ENCODE measurements around the gene GATA5. TPM values are rescaled to one million over a fixed set of nuclear protein-coding genes. Genes with fewer than 3 reads are reported as not detected.

GATA5 gene
- total and polyA plus RNA-seq, 10 of the 15 experiments (the other 5 are each of a cell fraction or from before 2014, with no cell fraction given): not detected

GRCh38 chr20:62504323-62504722 lies 28.5 kb upstream of the GATA5 start:
- no TSS peak for BruUV-seq (replicated peaks)
- H3K36me3 ChIP-seq (ENCODE audit: control insufficient read depth in 2 of 2, insufficient read depth in 2 of 2, low read length in 1 of 2): no peaks in the 10 kb centered on the region
- H2AFZ ChIP-seq (ENCODE audit: control insufficient read depth, low read depth, low read length): no peak overlapping the region
- POLR2A ChIA-PET: no interaction called here
- DNase-seq (ENCODE audit: low read depth, low spot score) (no peak), FAIRE-seq (no peak), ATAC-seq (no peak)
- H3K4me1 ChIP-seq (ENCODE audit: control insufficient read depth, insufficient read depth, low read length): peaks cover 18% of the 10 kb centered on the region
- no peaks in the 10 kb centered on the region for H4K20me1 ChIP-seq (ENCODE audit: control insufficient read depth, insufficient read depth)
- WGBS (ENCODE audit: insufficient coverage, insufficient replicate concordance, low lambda C conversion rate, missing lambda C conversion rate): 78% methylated on average over 4 of the region's 4 CpGs
- CTCF ChIA-PET: interaction anchor here (3.7 kb wide), 1 partner anchor 112 kb away, joined by 23 read pairs; no protein-coding TSS in a partner anchor
- SMC1A ChIA-PET (ENCODE audit: uncharacterized antibody, unreplicated experiment): no interaction called here
- H3K79me2 ChIP-seq (ENCODE audit: control insufficient read depth, insufficient read depth, low read length): no peaks in the 10 kb centered on the region
- intact Hi-C loops (cut with micrococcal nuclease; ENCODE audit: unreplicated experiment) (loop anchor here (5.0 kb wide), 1 partner anchor 303 kb away; no protein-coding TSS in a partner anchor), in situ Hi-C loops (cut with MboI) (loop anchor here (5.0 kb wide), 2 partner anchors 113 to 288 kb away; no protein-coding TSS in a partner anchor)
- TF ChIP-seq SMC3 (IDR thresholded peaks at IDR 0.05; ENCODE audit: borderline replicate concordance, low read length) (no peak), TCF12 (IDR thresholded peaks at IDR 0.05; ENCODE audit: low read depth, low read length) (no peak)
- no peaks in the 10 kb centered on the region for H3K27me3 ChIP-seq (replicated peaks in 1 of 2; ENCODE audit: control insufficient read depth in 2 of 2, insufficient read depth in 2 of 2, low read length in 1 of 2)
- H3K9ac ChIP-seq (ENCODE audit: control insufficient read depth, insufficient read depth, low read length): no peak overlapping the region
- H3K9me3 ChIP-seq (replicated peaks; ENCODE audit: control insufficient read depth, insufficient read depth, low read length): no peaks in the 10 kb centered on the region
- RAD21 ChIA-PET (ENCODE audit: unreplicated experiment): interaction anchor here (5.1 kb wide), 1 partner anchor 113 kb away, joined by 33 read pairs; no protein-coding TSS in a partner anchor
- H3K4me3 ChIP-seq: no peak overlapping the region
- no peak overlapping the region for H3K4me2 ChIP-seq (ENCODE audit: control insufficient read depth, insufficient read depth)
- H3K27ac ChIP-seq (ENCODE audit: control insufficient read depth, insufficient read depth): no peak overlapping the region

GRCh38 chr20:62503401-62504178 lies 27.8 kb upstream of the GATA5 start:
- Histone ChIP-seq H3K9me3 (replicated peaks; ENCODE audit: control insufficient read depth, insufficient read depth, low read length) (no peaks in the 10 kb centered on the region), H3K27ac (ENCODE audit: control insufficient read depth, insufficient read depth) (no peak overlapping the region), H4K20me1 (ENCODE audit: control insufficient read depth, insufficient read depth) (no peaks in the 10 kb centered on the region), H3K4me2 (ENCODE audit: control insufficient read depth, insufficient read depth) (no peak overlapping the region), H3K9ac (ENCODE audit: control insufficient read depth, insufficient read depth, low read length) (no peak overlapping the region), H2AFZ (ENCODE audit: control insufficient read depth, low read depth, low read length) (no peak overlapping the region), H3K27me3 (replicated peaks in 1 of 2; ENCODE audit: control insufficient read depth in 2 of 2, insufficient read depth in 2 of 2, low read length in 1 of 2) (no peaks in the 10 kb centered on the region), H3K4me1 (ENCODE audit: control insufficient read depth, insufficient read depth, low read length) (peaks cover 18% of the 10 kb centered on the region), H3K79me2 (ENCODE audit: control insufficient read depth, insufficient read depth, low read length) (no peaks in the 10 kb centered on the region), H3K36me3 (ENCODE audit: control insufficient read depth in 2 of 2, insufficient read depth in 2 of 2, low read length in 1 of 2) (no peaks in the 10 kb centered on the region), H3K4me3 (no peak overlapping the region)
- no TSS peak for BruUV-seq (replicated peaks)
- TF ChIP-seq RUNX3 (IDR thresholded peaks at IDR 0.05; ENCODE audit: low read length) (no peak), ZBED1 (IDR thresholded peaks at IDR 0.05; ENCODE audit: borderline replicate concordance) (no peak), PRDM15 (CRISPR knock-in tag; IDR thresholded peaks at IDR 0.05) (no peak), MEF2A (IDR thresholded peaks at IDR 0.05; ENCODE audit: insufficient read depth, low read depth, low read length) (no peak), JUNB (IDR thresholded peaks at IDR 0.05) (no peak), PAX8 (IDR thresholded peaks at IDR 0.05) (no peak)
- POLR2A ChIA-PET: interaction anchor here (1.1 kb wide), 1 partner anchor 115 kb away, joined by 3 read pairs; no protein-coding TSS in a partner anchor
- in situ Hi-C loops (cut with MboI) (loop anchor here (5.0 kb wide), 2 partner anchors 114 to 289 kb away; no protein-coding TSS in a partner anchor), intact Hi-C loops (cut with micrococcal nuclease; ENCODE audit: unreplicated experiment) (loop anchor here (5.0 kb wide), 1 partner anchor 304 kb away; no protein-coding TSS in a partner anchor)
- CTCF ChIA-PET: interaction anchor here (2.2 to 3.7 kb wide), 4 partner anchors 113 to 305 kb away, joined by 8 to 23 read pairs (median 12); no protein-coding TSS in a partner anchor
- RAD21 ChIA-PET (ENCODE audit: unreplicated experiment): interaction anchor here (5.1 kb wide), 1 partner anchor 114 kb away, joined by 33 read pairs; no protein-coding TSS in a partner anchor
- SMC1A ChIA-PET (ENCODE audit: uncharacterized antibody, unreplicated experiment): interaction anchor here (2.6 kb wide), 1 partner anchor 113 kb away, joined by 12 read pairs; no protein-coding TSS in a partner anchor
- DNase-seq (ENCODE audit: low read depth, low spot score): no peak
- 49% methylated on average over 17 of the region's 18 CpGs for WGBS (ENCODE audit: insufficient coverage, insufficient replicate concordance, low lambda C conversion rate, missing lambda C conversion rate)
- ATAC-seq: no peak
- FAIRE-seq: no peak
